Loucy (cell line): ENCODE measurements around the gene JPH3.

Source experiments
- H2AFZ ChIP-seq: fragments of 200-600 bp; sonication (generic); 2 replicates; pipeline ENCODE4 v1.6.0; 2016; ENCODE audit warnings: antibody characterized with exemption, mild to moderate bottlenecking, low read length, moderate library complexity
- H3F3A ChIP-seq: fragments of 200-600 bp; 2 replicates; pipeline ENCODE4 v1.6.0; 2016; ENCODE audit warnings: antibody characterized with exemption, low read depth, mild to moderate bottlenecking
- H3K27me3 ChIP-seq: fragments of 200-600 bp; sonication (generic); 2 replicates; pipeline ENCODE4 v1.6.1; 2014; ENCODE audit warnings: low read length, mild to moderate bottlenecking; ENCODE audit not compliant: insufficient read depth, poor library complexity, severe bottlenecking
- H3K36me3 ChIP-seq: fragments of 200-600 bp; sonication (generic); 2 replicates; pipeline ENCODE4 v1.6.1; 2016; ENCODE audit warnings: low read length; ENCODE audit not compliant: insufficient read depth
- H3K4me1 ChIP-seq: fragments of 200-600 bp; sonication (generic); 2 replicates; pipeline ENCODE4 v1.5.1; 2014; ENCODE audit warnings: low read length, mild to moderate bottlenecking; ENCODE audit not compliant: insufficient read depth, poor library complexity, severe bottlenecking
- H3K4me2 ChIP-seq: fragments of 200-600 bp; sonication (generic); 2 replicates; pipeline ENCODE4 v1.6.0; 2014; ENCODE audit warnings: antibody characterized with exemption, low read length, low read depth, mild to moderate bottlenecking; ENCODE audit not compliant: poor library complexity, severe bottlenecking
- H3K4me3 ChIP-seq: fragments of 200-600 bp; sonication (generic); 2 replicates; pipeline ENCODE4 v1.5.1; 2014; ENCODE audit warnings: low read length, mild to moderate bottlenecking, mixed read lengths; ENCODE audit not compliant: poor library complexity, severe bottlenecking
- H3K79me2 ChIP-seq: fragments of 200-600 bp; sonication (generic); 2 replicates; pipeline ENCODE4 v1.6.1; 2014; ENCODE audit warnings: low read length; ENCODE audit not compliant: insufficient read depth
- H3K9ac ChIP-seq: fragments of 200-600 bp; sonication (generic); 2 replicates; pipeline ENCODE4 v1.6.0; 2014; ENCODE audit warnings: mild to moderate bottlenecking, low read depth, low read length, moderate library complexity; ENCODE audit not compliant: poor library complexity, severe bottlenecking
- H3K9me2 ChIP-seq: fragments of 200-600 bp; sonication (generic); replicated peaks from 2 replicates; pipeline ENCODE4 v1.6.1; 2016; ENCODE audit warnings: low read depth, low read length, mixed read lengths
- H3K9me3 ChIP-seq: fragments of 200-600 bp; sonication (generic); 2 replicates; pipeline ENCODE4 v1.6.1; 2014; ENCODE audit warnings: mild to moderate bottlenecking, antibody characterized with exemption, low read length, low read depth; ENCODE audit not compliant: insufficient read depth
- H4K20me1 ChIP-seq: fragments of 200-600 bp; sonication (generic); 2 replicates; pipeline ENCODE4 v1.6.0; 2014; ENCODE audit warnings: antibody characterized with exemption, low read length, mild to moderate bottlenecking; ENCODE audit not compliant: insufficient read depth, poor library complexity, severe bottlenecking
- CTCF ChIP-seq: fragments of 200-600 bp; sonication (generic); conservative IDR thresholded peaks from 2 replicates; pipeline ENCODE4 v1.5.1; 2014; ENCODE audit warnings: mild to moderate bottlenecking, antibody characterized with exemption, low read length
- EZH2phosphoT487 ChIP-seq: fragments of 200-600 bp; IDR thresholded peaks from 2 replicates; pipeline ENCODE4 v1.6.1; 2018; ENCODE audit warnings: antibody characterized with exemption, mild to moderate bottlenecking, moderate library complexity, borderline replicate concordance

JPH3 gene

DNA sequence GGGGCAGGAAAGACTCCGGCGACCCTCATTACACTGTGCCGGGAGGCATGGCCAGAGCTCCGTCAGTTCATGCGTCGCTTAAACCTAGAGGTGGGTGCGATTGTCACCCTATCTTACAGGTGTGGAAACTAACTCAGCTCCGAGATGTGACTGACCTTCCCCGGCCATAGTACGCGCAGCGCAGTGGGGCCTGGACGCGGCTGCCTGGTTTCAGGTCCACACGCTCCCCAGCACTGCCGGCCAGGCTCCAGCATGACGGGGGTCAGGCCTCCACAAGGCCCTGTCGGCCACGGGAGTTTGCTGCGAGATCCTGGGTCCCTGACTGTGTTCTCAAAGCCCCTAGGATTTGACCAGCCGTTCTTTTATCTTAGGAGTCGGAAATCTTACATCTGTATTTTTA is 34.4 kb downstream of the JPH3 start:
- no peaks in the 10 kb centered on the region for H3K4me1 ChIP-seq
- no peaks in the 10 kb centered on the region for H3K79me2 ChIP-seq
- no peak overlapping the region for H3K4me2 ChIP-seq
- 0 out of 2 replicates have a peak overlapping the region, but pooled peaks have one; percentile 86 for H2AFZ ChIP-seq
- H3F3A ChIP-seq = no peaks in the 10 kb centered on the region
- H3K4me3 ChIP-seq = peak overlapping the region; percentile 64
- no peaks in the 10 kb centered on the region for H4K20me1 ChIP-seq
- H3K9me2 ChIP-seq = no peaks in the 10 kb centered on the region
- no peaks in the 10 kb centered on the region for H3K36me3 ChIP-seq
- H3K27me3 ChIP-seq = no peaks in the 10 kb centered on the region
- no peak for TF ChIP-seq CTCF
- no peak for TF ChIP-seq EZH2phosphoT487
- H3K9ac ChIP-seq = no peak overlapping the region
- H3K9me3 ChIP-seq = no peaks in the 10 kb centered on the region

DNA sequence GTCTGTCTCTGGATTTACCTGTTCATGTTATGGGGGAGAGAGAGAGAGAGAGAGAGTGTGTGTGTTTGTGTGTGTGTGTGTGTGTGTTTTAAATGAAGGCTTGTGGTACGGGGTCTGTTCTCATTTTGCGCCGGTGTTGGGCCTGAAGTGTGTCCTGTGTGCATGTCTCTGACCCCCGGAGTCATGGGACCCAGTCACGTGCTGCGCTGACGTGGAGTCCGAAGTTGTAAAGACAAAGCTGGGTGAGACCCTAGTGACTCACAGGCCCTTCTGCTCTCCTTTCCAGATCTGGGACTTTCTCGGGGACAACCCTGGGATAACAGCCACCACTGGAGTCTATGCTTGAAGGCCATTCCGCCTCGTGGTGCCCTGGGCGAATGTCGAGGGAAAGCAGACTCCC is 35.0 kb downstream of the JPH3 start:
- Histone ChIP-seq H4K20me1 (no peaks in the 10 kb centered on the region), H3F3A (no peaks in the 10 kb centered on the region), H3K4me3 (no peak overlapping the region), H3K79me2 (no peaks in the 10 kb centered on the region), H3K27me3 (no peaks in the 10 kb centered on the region), H3K9ac (no peak overlapping the region), H3K9me3 (no peaks in the 10 kb centered on the region), H2AFZ (no peak overlapping the region), H3K36me3 (no peaks in the 10 kb centered on the region), H3K9me2 (no peaks in the 10 kb centered on the region), H3K4me2 (no peak overlapping the region), H3K4me1 (no peaks in the 10 kb centered on the region)
- TF ChIP-seq CTCF = no peak
- no peak for TF ChIP-seq EZH2phosphoT487

- TF ChIP-seq CTCF (no peak), EZH2phosphoT487 (no peak)
- Histone ChIP-seq H4K20me1 (no peaks in the 10 kb centered on the region), H3K27me3 (no peaks in the 10 kb centered on the region), H3K9ac (no peak overlapping the region), H3K4me2 (no peak overlapping the region), H3K4me3 (no peak overlapping the region), H3F3A (no peaks in the 10 kb centered on the region), H3K36me3 (no peaks in the 10 kb centered on the region), H3K9me3 (no peaks in the 10 kb centered on the region), H3K4me1 (no peaks in the 10 kb centered on the region), H2AFZ (no peak overlapping the region), H3K9me2 (no peaks in the 10 kb centered on the region), H3K79me2 (no peaks in the 10 kb centered on the region)
Measured at GRCh38 chr16:87638736-87639135, 36.4 kb downstream of the JPH3 start.
